HG03139 (cell line): Measurements from ENCODE around the gene PRKCB.
"Not testable (repeated sequence)": the region's sequence is repeated elsewhere in the genome, so short reads cannot be mapped to it uniquely, and the experiment has no call there.

ENCODE experiments used
- ATAC-seq: cut with Tn5 transposase; IDR thresholded peaks from one replicate; pipeline ENCODE4 v1.9.1; 2021; ENCODE audit not compliant: unreplicated experiment

Gene PRKCB

DNA sequence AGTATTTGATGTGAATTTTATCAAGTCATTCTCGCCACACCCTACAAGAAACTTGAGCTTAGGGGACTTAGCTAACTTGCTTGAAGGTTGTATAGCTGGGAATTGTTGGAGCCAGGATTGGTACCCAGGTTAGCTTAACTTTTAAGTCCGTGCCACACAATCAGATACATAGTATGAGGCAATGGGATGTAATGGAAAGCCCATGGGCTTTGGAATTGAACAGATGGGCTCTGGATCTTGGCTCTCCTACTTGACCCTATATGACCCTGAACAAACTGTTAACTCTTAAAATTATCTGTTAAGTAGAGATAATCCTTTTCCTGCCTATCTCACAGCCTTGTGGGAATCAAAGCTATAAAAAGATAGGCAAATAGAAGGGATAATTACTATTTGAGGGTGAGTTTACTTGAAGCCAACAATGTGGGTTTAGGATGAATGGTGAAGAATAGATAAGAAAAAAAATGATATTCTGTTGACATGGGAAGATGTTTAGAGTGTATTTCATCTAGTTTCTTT, 368.4 kb downstream of the PRKCB start:
- ATAC-seq: no peak

DNA sequence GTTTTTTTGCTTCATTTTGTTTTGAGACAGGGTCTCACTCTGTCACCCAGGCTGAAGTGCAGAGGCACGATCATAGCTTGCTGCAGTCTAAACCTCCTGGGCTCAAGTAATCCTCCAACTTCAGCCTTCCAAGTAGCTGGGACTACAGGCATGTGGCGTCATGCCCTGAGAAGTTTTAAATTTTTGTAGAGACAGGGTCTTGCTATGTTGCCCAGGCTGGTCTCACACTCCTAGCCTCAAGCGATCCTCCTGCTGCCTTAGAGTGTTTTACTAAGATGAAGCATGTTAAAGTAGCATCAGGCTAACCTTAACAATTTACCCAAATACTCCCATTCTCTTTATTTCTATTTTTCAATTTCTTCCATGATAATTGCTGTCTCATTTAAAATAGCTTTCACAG, 371.1 kb downstream of the PRKCB start:
- ATAC-seq: no peak

DNA sequence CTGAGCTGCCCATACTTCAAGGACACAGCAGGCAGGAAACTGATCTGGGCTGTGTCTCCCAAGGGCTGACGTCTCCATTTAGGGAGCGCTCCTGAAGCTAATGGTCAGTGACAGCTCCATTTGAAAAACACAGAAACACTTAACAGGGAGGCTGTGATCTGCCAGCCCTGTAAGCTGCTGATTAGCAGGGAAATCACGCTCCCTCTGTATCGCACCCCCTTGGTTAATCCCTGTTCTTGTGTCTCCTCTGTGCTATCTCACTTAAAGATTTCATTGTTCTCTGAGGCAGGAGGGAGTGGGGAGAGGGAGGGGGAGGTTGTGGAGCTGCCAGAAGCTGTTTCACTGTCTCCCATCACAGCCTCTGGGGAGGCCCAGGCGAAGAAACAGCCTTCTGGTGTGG, 372.9 kb downstream of the PRKCB start:
- ATAC-seq: no peak

DNA sequence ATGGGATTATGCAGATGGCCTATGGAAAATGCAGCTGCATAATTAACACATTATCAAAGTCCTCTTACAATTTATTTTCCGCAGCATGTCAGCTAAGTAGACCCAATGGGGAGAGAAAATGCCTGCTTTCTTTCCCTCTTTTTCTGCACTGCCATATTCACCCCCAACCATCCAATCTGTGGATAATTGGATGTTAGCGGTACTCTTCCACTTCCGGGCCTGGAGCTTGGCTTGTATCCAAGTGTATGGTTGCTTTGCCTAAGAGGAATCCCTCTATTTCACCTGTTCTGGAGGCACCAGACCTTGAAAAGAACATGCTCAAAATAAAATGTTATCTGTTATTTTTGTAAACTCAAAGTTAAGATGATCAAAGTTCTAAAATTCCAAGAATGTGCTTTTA, 379.2 kb downstream of the PRKCB start:
- no peak for ATAC-seq

DNA sequence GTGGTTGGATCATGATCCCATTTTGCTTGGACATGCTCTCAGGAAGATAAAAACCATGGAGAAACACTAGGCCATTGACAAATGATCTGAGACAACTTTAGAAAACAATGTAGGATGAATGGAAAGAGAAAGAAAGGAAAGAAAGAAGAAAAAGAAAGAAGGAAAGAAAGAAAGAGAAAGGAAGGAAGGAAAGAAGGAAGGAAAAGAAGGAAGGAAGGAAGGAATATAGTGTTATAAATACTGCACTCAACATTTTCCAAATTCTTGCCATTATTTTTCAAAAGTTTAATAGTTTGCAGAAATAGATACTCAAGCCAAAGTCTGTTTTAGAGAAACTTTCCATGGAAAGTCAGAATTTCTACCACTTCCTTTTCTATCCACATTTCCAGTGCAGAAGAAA, 381.2 kb downstream of the PRKCB start:
- ATAC-seq: no peak

DNA sequence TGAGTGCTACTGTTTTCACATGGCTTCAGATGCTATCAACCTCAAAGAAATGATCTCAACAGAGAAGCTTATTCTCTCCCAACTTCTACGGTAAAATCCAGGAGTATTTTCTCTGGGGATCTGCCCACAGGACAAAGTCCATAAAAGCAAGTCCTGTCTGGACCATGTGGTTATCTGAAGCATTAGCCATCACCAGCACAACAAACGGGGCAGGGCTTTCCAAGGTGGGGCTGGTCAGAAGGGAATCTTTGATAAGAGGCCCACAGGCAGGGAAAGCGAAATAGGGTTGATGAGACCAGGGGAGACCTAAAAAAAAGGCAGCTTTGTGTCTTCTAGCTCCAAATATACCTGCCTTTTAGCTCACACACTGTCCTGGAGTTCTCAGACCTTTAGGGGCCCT, 381.7 kb downstream of the PRKCB start:
- no peak for ATAC-seq

DNA sequence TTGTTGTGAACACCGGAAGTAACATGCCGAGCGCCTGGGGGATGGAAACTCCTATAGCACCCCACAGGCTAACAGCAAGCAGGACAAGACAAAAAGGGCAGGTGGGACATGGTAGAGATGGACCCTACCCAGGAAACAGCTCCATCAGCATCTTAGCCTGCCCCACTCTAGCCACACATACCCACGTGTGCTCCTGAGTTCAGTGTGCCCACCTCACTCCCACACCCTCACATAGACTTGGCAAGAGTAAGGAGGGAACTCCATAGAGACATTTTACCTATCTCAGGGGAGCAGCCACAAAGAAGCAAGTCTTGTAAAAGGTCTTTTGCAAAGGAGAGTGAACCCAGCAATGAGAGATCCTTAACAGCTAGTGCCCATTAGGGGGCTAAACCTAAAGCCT, 382.5 kb downstream of the PRKCB start:
- no peak for ATAC-seq

DNA sequence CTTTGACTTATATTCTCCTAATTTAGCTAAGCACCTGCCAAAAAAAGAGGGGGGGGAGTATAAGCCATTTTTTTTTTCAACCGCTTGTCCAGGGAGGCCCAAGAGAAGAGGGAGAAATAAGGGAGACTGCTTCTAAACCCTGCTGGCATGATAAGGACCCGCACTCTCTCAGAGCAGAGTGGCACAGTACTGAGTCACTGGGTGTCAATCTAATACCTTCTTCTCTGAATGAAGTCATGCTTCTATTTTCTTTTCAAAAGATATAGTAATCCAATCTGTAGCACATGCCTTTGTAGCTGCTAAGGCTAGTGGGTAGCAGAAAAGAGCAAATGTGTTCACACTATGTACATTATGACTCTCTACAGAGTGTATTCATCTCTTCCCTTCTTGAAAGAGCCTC, 385.4 kb downstream of the PRKCB start:
- no peak for ATAC-seq

DNA sequence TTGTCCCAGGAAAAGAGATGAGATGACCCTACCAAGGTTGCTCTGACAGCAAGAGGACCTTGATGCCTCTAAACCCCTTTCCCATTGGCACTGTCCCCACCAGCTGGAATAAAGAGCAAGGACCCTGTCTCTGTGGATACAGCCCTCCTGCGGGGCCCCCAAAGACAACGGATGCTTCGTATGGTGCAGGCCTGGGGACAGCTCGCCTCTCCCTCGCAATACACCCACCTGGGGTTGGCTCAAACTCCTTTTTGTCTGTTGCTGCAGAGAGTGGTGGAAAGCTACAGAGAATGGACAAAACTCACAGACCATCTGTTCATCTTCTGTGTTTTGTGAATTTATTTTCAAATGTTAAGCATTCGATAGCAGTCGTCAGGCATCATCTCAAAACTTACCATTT, 392.7 kb downstream of the PRKCB start:
- no peak for ATAC-seq

DNA sequence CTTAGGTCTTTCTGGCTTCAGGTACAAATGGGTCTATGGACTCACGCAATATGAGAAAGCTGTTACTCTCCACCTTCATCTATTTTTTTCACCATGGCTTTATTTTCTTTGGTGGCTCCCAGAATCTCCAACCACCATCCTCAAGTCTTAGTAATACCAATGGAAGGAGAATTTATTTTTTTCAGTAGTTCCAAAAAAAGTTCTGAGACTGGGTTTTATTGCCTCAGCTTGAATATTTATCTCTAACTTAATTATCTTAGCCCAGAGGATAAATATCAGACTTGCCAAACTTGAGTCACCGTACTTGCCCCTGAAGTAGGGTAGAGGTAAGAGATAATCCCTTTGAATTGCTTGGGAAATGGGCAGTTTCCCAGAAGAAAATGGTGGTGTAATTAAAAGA, 397.2 kb downstream of the PRKCB start:
- no peak for ATAC-seq

DNA sequence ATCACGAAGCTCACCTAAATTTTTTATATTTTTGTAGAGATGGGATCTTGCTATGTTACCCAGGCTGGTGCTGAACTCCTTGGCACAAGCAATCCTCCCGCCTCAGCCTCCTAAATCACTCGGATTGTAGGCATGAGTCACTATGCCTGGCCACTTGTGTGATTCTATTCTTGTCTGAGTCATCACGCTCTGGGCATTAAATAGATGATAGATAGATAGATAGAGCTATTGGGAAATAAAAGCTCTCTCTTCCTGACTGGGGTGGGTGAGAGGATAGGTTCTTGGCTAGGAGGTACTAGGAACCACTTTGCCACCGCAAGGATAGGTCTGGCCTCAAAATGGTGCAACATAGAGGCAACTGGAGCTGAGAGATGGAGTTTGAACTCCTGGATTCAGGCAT, 399.0 kb downstream of the PRKCB start:
- ATAC-seq: no peak

DNA sequence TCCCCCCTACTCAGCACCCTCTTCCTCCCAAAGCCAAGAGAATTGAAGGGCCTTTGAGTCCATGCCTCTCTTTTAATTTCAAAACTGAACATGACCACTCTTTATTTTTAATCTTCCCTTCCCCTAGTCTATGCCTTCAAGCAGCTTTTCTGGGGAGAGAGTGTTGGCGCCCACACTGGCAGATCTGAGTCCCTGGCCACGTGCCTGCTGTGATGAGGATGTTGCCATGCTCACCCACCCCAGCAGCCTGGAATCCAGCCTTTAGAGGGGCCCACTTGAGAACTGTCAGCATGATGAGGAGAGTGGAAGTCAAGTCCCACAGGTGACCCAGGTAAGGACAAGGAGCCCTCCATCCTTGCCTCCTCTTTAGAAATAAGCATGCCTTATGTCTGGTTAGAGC, 400.0 kb downstream of the PRKCB start:
- no peak for ATAC-seq

DNA sequence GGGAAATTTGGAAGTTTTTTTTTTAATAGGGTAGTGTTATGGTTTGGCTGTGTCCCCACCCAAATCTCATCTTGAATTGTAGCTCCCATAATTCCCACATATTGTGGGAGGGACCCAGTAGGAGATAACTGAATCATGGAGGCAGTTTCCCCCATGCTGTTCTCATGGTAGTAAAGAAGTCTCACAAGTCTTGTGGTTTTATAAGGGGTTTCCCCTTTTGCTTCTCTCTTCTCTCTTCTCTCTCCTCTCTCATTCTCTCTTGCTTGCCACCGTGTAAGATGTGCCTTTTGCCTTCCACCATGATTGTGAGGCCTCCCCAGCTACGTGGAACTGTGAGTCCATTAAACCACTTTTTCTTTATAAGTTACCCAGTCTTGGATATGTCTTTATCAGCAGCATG, 403.1 kb downstream of the PRKCB start:
- ATAC-seq: not testable (repeated sequence)

DNA sequence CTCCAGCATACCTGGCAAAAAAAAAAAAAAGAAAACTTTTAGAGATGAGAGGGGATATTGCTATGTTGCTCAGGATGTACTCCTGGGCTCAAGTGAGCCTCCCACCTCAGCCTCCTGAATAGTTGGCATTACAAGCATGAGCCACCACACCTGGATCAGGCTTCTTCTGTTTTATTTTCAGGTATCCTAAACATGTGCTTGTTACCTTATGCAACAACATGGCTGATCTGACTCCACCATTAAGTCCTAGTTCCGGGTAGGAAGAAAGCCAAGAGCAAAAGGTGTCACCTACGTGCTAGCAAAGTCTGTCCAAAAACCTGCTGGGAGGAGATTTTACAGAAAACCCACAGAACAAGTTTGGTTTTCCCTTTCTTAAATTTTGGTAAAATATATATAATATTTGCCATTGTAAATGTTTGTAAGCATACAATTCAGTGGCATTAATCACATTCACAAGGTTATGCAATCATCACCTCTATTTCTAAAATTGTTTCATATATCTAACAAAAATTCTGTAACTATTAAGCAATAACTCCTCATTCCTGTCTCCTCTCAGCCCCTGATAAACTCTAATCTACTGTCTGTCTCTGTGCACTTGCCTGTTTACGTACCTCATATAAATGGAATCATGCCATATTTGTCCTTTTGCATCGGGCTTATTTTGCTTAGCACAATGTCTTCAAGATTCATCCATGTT, 411.3 kb downstream of the PRKCB start:
- no peak for ATAC-seq

DNA sequence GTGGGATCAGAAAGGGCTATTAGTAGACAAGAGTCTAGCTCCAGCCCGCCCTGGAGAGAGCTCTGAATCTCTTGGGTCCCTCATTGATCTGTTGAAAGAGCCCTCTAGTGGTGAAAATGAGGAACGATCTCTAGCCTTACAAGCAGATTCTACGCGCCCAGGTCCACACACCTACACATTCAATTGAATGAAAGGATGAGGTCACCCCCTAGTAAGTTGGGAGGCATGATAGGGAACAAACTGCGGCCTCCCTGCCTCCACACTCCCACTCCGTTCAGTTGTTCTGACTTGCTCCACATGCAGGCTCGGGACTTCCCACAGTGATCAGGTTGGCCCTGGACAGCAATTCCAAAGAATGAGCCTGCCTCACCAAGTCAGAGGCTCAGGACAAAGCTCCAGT, 417.4 kb downstream of the PRKCB start:
- ATAC-seq: no peak

DNA sequence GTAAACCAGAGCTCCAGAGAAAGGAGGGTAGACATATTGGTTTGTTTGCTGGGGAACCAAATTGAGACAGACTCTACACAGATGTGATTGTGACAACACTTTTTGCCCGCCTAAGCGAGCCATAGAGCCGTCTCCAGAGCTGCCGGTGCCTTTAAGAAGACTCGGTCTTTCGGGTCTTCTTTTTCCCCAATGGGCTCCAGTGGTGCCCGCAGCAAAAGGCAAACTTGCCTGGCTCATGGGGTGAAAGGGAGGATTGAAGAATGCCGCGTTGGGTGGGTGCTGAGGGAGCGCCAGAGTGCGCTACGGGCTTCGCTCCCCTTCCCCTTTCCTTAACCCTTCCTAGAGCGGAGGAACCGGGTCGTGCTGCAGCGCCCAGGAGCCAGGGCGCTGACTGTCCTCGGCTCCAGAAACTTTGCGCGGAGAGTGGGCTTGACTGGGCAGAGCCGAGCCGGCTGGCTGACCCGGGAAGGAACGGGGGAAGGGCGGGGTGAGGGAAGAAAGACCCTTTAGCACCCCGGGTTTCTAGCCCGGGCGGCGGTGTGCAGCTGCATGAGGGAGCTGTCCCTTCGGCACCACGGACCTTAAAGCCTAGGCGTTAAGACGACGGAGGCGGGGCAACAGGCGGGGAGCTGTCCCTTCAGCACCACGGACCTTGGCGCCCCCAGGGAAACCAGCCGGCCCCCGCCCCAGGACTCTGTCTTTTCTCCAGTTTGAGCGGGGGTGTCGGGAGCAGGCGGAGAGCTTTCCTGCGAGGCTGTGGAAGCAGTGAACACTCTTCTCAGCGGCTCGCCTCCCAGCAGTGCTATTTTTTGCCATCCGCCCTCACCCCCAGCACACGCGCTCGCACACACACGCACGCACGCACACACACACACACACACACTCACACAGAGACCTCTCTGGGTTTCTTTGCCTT, 419.9 kb downstream of the PRKCB start, which contains the start of gene CACNG3:
Gene CACNG3, plus strand, starts transcription at position 880 of the 916 bp plus-strand sequence. CDS start 420 bp downstream, outside the sequence.
- ATAC-seq: no peak

DNA sequence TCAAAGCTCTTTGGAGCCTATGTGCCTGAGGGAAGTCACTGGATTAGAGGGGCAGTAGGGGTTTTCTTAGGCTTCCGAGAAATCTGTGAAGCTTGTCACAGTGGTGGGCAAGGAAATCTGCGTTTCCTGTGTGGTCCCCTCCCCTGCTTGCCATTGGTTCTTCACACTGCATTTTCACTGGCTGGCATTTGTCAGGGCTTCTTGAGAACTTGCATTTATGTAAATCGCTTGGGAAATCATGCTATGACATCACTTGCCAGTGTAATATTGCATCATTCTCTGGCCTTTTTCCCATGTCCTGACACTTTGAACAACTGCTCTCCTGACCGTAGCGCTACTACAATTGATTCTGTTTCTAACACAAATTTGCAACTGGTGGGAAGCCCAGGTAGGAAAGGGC, 422.2 kb downstream of the PRKCB start:
- ATAC-seq: no peak

DNA sequence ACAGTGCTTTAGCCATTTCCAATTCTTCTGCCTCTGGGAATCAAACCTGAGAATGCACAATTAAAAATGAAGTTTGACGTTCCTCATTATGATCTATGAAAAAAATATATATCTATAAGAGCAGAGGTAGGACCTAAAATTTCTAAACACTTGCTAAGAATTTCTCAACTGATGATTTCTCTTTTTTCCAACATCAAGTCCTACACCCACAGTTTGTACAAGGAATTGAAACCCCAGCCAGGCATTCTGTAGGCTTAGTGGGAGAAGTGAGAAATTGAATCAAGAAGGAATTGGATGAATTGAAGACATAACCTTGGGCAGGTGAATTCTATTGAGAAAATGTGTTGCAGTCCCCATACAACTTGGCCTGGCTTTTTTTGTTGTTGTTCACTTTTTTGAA, 423.0 kb downstream of the PRKCB start:
- no peak for ATAC-seq

DNA sequence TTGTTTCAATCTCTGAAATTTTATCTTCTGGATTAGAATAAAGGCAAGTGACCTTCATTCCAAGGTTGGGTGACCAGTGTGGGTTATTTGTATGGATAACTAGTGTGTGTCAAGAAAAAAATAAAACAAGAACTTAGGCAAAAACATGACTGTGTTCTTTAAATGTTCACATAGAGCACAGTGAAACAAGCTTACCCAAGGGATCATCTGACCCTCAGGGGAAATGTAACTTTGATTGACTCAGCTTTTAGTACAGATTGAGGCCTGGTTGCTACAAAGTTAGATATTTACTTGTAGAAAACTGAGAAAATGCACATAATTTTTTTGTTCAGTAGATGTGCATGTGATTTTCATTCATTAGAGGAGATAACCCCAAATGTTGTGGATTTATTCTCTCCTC, 427.0 kb downstream of the PRKCB start:
- no peak for ATAC-seq
